HFFc6 (cell line): ENCODE data around the gene PRR3. TPM values are rescaled to one million over a fixed set of nuclear protein-coding genes. Genes with fewer than 3 reads are reported as not detected.
A peak's percentile ranks its signal among the peaks of the same experiment; 100 is the strongest.

Experiments used
- DNase-seq: peaks from one replicate; pipeline ENCODE4 v3.0.0-alpha.2; 2018
- H3K27ac Mint-ChIP-seq: 2 replicates; pipeline ENCODE4 v1.8.0; 2020; ENCODE audit warnings: mild to moderate bottlenecking, mixed read lengths
- H3K27me3 Mint-ChIP-seq: 2 replicates; pipeline ENCODE4 v1.8.0; 2021; ENCODE audit warnings: mild to moderate bottlenecking, moderate library complexity, mixed read lengths; ENCODE audit not compliant: insufficient read depth
- H3K36me3 Mint-ChIP-seq: 2 replicates; pipeline ENCODE4 v1.8.0; 2021; ENCODE audit warnings: low read depth, mixed read lengths
- H3K4me1 Mint-ChIP-seq: 2 replicates; pipeline ENCODE4 v1.8.0; 2020; ENCODE audit warnings: low read depth, mixed read lengths
- H3K4me3 Mint-ChIP-seq: 2 replicates; pipeline ENCODE4 v1.8.0; 2020; ENCODE audit warnings: mild to moderate bottlenecking, moderate library complexity, mixed read lengths
- H3K9me3 Mint-ChIP-seq: 2 replicates; pipeline ENCODE4 v1.8.0; 2020; ENCODE audit warnings: mild to moderate bottlenecking, mixed read lengths
- CTCF ChIP-seq: fragments of 200-600 bp; sonication (generic); IDR thresholded peaks from 2 replicates; pipeline ENCODE4 v1.5.0; 2021; ENCODE audit warnings: antibody characterized with exemption, mild to moderate bottlenecking
- total RNA-seq, 6 experiments: library from RNA; stranded (reverse); fragmentation: NEBNext Ultra II Directional; extraction: Animal tissue kit (Norgen Biotek cat#: 25700); gene quantifications; 2 replicates in 1 of 6; 3 replicates in 5 of 6; pipeline ENCODE4 v1.2.3, GENCODE V29; 2021

Gene PRR3
- total RNA-seq, 6 experiments from 2014 or later = 9.8 to 14.0 (median 12.3) TPM

- H3K4me1 Mint-ChIP-seq = peaks cover 15% of the 10 kb centered on the region
- peaks cover 1% of the 10 kb centered on the region; the same call in 1 of the 2 replicates for H3K27me3 Mint-ChIP-seq
- H3K9me3 Mint-ChIP-seq = no peaks in the 10 kb centered on the region
- H3K27ac Mint-ChIP-seq = no peak overlapping the region
- no peak overlapping the region for H3K4me3 Mint-ChIP-seq
- no peak for DNase-seq
- no peaks in the 10 kb centered on the region for H3K36me3 Mint-ChIP-seq
- no peak for TF ChIP-seq CTCF
Observed at GRCh38 chr6:30537931-30538330, 19.2 kb upstream of the PRR3 start.

GRCh38 chr6:30541515-30542403 lies 15.3 kb upstream of the PRR3 start:
- H3K27ac Mint-ChIP-seq = no peak overlapping the region
- no peaks in the 10 kb centered on the region for H3K9me3 Mint-ChIP-seq
- TF ChIP-seq CTCF = peak; percentile 99
- peak; percentile 75 for DNase-seq
- peaks cover 28% of the 10 kb centered on the region for H3K4me1 Mint-ChIP-seq
- no peaks in the 10 kb centered on the region for H3K36me3 Mint-ChIP-seq
- peak overlapping the region; percentile 63 for H3K4me3 Mint-ChIP-seq
- peaks cover 1% of the 10 kb centered on the region; the same call in 1 of the 2 replicates for H3K27me3 Mint-ChIP-seq

GRCh38 chr6:30542404-30542725 lies 14.7 kb upstream of the PRR3 start:
- no peak overlapping the region for H3K4me3 Mint-ChIP-seq
- peaks cover 28% of the 10 kb centered on the region for H3K4me1 Mint-ChIP-seq
- H3K27ac Mint-ChIP-seq = no peak overlapping the region

GRCh38 chr6:30542915-30543314 lies 14.2 kb upstream of the PRR3 start:
- no peaks in the 10 kb centered on the region for H3K9me3 Mint-ChIP-seq
- no peaks in the 10 kb centered on the region for H3K36me3 Mint-ChIP-seq
- H3K27me3 Mint-ChIP-seq = peaks cover 1% of the 10 kb centered on the region; the same call in 1 of the 2 replicates
- DNase-seq = peak; percentile 33
- no peak overlapping the region; the same call in 1 of the 2 replicates for H3K4me3 Mint-ChIP-seq
- peak overlapping the region; percentile 12; the same call in 1 of the 2 replicates for H3K27ac Mint-ChIP-seq
- peak; percentile 44 for TF ChIP-seq CTCF
- peaks cover 28% of the 10 kb centered on the region for H3K4me1 Mint-ChIP-seq

More at GRCh38 chr6:30542404-30542725, 14.7 kb upstream of the PRR3 start:
- TF ChIP-seq CTCF = no peak
- Mint-ChIP-seq H3K36me3 (no peaks in the 10 kb centered on the region), H3K27me3 (peaks cover 1% of the 10 kb centered on the region; the same call in 1 of the 2 replicates), H3K9me3 (no peaks in the 10 kb centered on the region)
- DNase-seq = no peak

GRCh38 chr6:30543821-30544220 lies 13.3 kb upstream of the PRR3 start:
- Mint-ChIP-seq H3K27ac (no peak overlapping the region), H3K9me3 (no peaks in the 10 kb centered on the region), H3K4me3 (no peak overlapping the region), H3K36me3 (peaks cover 8% of the 10 kb centered on the region; the same call in 1 of the 2 replicates), H3K4me1 (peaks cover 36% of the 10 kb centered on the region), H3K27me3 (peaks cover 1% of the 10 kb centered on the region; the same call in 1 of the 2 replicates)
- no peak for TF ChIP-seq CTCF
- no peak for DNase-seq
